ENCODE measurements around the gene SVEP1.

GRCh38 chr9:110405858-110406443 lies 173.6 kb downstream of the SVEP1 start:
- TF ChIP-seq EZH2phosphoT487 (conservative IDR thresholded peaks at IDR 0.05; ENCODE audit: low read length) (no peak), CTCF (IDR thresholded peaks at IDR 0.05; ENCODE audit: insufficient read depth, low read length, poor library complexity, severe bottlenecking) (no peak)
